SK-N-SH (cell line): Measurements from ENCODE around the gene CREB3L1. TPM values are rescaled to one million over a fixed set of nuclear protein-coding genes. Genes with fewer than 3 reads are reported as not detected.

ENCODE experiments used
- CTCF ChIA-PET: fragments of 300-600, 350-600 bp; formaldehyde crosslinking; extraction: SDS; loops from one replicate; lab custom pipeline; 2021; lab: Yijun Ruan, JAX
- POLR2A ChIA-PET: fragments of 350-600 bp; sonication (Branson Sonifier 250); formaldehyde crosslinking; extraction: SDS; loops from one replicate; lab custom pipeline; 2020; ENCODE audit warnings: antibody characterized with exemption, inconsistent platforms; lab: Yijun Ruan, JAX
- DNase-seq: peaks from one replicate; pipeline ENCODE4 v3.0.0; 2012
- H2AFZ ChIP-seq: fragments of 200-600 bp; sonication (generic); 2 replicates; pipeline ENCODE4 v1.8.1; 2016; ENCODE audit warnings: antibody characterized with exemption, mild to moderate bottlenecking, low read depth
- H3F3A ChIP-seq: fragments of 200-600 bp; sonication (generic); replicated peaks from 2 replicates; pipeline ENCODE3; 2016; ENCODE audit warnings: antibody characterized with exemption, mild to moderate bottlenecking; ENCODE audit not compliant: insufficient read depth
- H3K27ac ChIP-seq, 2 experiments: fragments of 200-500 bp in 1 of 2; fragments of 200-600 bp in 1 of 2; sonication (Bioruptor generic) in 1 of 2; sonication (generic), shearing (Covaris generic) in 1 of 2; 2 replicates each; pipeline versions ENCODE4 v1.5.1 to v1.6.1; 2014 to 2016; ENCODE audit warnings: low read depth in 2 of 2, inconsistent platforms in 1 of 2, low read length in 1 of 2, mild to moderate bottlenecking in 1 of 2, mixed read lengths in 1 of 2
- H3K27me3 ChIP-seq: fragments of 200-600 bp; sonication (generic), shearing (Covaris generic); 2 replicates; pipeline ENCODE4 v1.6.1; 2016; ENCODE audit warnings: mixed run types; ENCODE audit not compliant: insufficient read depth
- H3K36me3 ChIP-seq, 2 experiments: fragments of 200-500 bp in 1 of 2; fragments of 200-600 bp in 1 of 2; sonication (Bioruptor generic) in 1 of 2; sonication (generic) in 1 of 2; replicated peaks in 1 of 2; 2 replicates each; pipeline versions ENCODE3 to v1.5.1; 2014 to 2016; ENCODE audit warnings: low read length in 1 of 2, mild to moderate bottlenecking in 1 of 2; ENCODE audit not compliant: insufficient read depth in 2 of 2, control insufficient read depth in 1 of 2
- H3K4me1 ChIP-seq, 2 experiments: fragments of 200-500 bp in 1 of 2; fragments of 200-600 bp in 1 of 2; sonication (Bioruptor generic) in 1 of 2; sonication (generic), shearing (Covaris generic) in 1 of 2; 2 replicates each; pipeline versions ENCODE4 v1.5.1 to v1.6.1; 2014 to 2016; ENCODE audit warnings: low read depth in 1 of 2, low read length in 1 of 2, mixed run types in 1 of 2; ENCODE audit not compliant: insufficient read depth in 2 of 2, control insufficient read depth in 1 of 2
- H3K4me2 ChIP-seq: fragments of 200-600 bp; sonication (generic), shearing (Covaris generic); 2 replicates; pipeline ENCODE4 v1.6.1; 2017; ENCODE audit warnings: mixed run types
- H3K4me3 ChIP-seq, 2 experiments: fragments of 200-500 bp in 1 of 2; fragments of 200-600 bp in 1 of 2; sonication (Bioruptor generic) in 1 of 2; sonication (generic), shearing (Covaris generic) in 1 of 2; 2 replicates each; pipeline versions ENCODE4 v1.5.1 to v1.8.1; 2014 to 2016; ENCODE audit warnings: low read depth in 2 of 2, inconsistent platforms in 1 of 2, low read length in 1 of 2, mild to moderate bottlenecking in 1 of 2, mixed read lengths in 1 of 2, moderate library complexity in 1 of 2
- H3K79me2 ChIP-seq: fragments of 200-600 bp; sonication (generic); 2 replicates; pipeline ENCODE4 v1.8.1; 2017; ENCODE audit warnings: mild to moderate bottlenecking; ENCODE audit not compliant: insufficient read depth
- H3K9ac ChIP-seq: fragments of 200-600 bp; sonication (generic); 2 replicates; pipeline ENCODE4 v1.6.1; 2017; ENCODE audit warnings: mixed run types
- H3K9me2 ChIP-seq: fragments of 200-600 bp; sonication (generic); 2 replicates; pipeline ENCODE4 v1.6.1; 2017; ENCODE audit warnings: mixed run types
- H3K9me3 ChIP-seq: fragments of 200-600 bp; sonication (generic); 2 replicates; pipeline ENCODE4 v1.6.1; 2017; ENCODE audit warnings: mixed run types, mild to moderate bottlenecking, moderate library complexity
- H4K20me1 ChIP-seq: fragments of 200-600 bp; sonication (generic); 2 replicates; pipeline ENCODE4 v1.6.1; 2017; ENCODE audit warnings: mild to moderate bottlenecking, mixed run types; ENCODE audit not compliant: insufficient read depth
- EZH2phosphoT487 ChIP-seq: fragments of 200-600 bp; sonication (generic); IDR thresholded peaks from 2 replicates; pipeline ENCODE4 v1.6.1; 2017; ENCODE audit warnings: low read depth, mixed run types, mild to moderate bottlenecking, antibody characterized with exemption, moderate library complexity, borderline replicate concordance
- FOXM1 ChIP-seq: IDR thresholded peaks from 2 replicates; pipeline ENCODE4 v1.4.0; 2012; ENCODE audit warnings: low read depth, mild to moderate bottlenecking
- GABPA ChIP-seq: IDR thresholded peaks from 2 replicates; pipeline ENCODE4 v1.4.0; 2012; ENCODE audit warnings: low read depth, mild to moderate bottlenecking
- IRF3 ChIP-seq: fragments of 150-350 bp; IDR thresholded peaks from 2 replicates; pipeline ENCODE4 v1.6.1; 2016; ENCODE audit warnings: mild to moderate bottlenecking, low read depth, low read length
- JUND ChIP-seq: IDR thresholded peaks from 2 replicates; pipeline ENCODE4 v1.4.0; 2012
- MEF2A ChIP-seq: IDR thresholded peaks from 2 replicates; pipeline ENCODE4 v1.4.0; 2012; ENCODE audit warnings: low read depth, borderline replicate concordance
- MXI1 ChIP-seq: IDR thresholded peaks from 2 replicates; pipeline ENCODE4 v1.6.1; 2012; ENCODE audit warnings: mild to moderate bottlenecking, low read depth, low read length, improper control_type of control experiment
- NFIC ChIP-seq: IDR thresholded peaks from 2 replicates; pipeline ENCODE4 v1.4.0; 2012; ENCODE audit warnings: borderline replicate concordance
- NRF1 ChIP-seq: IDR thresholded peaks from 2 replicates; pipeline ENCODE4 v1.6.1; 2012; ENCODE audit warnings: low read depth, mild to moderate bottlenecking, low read length
- PBX3 ChIP-seq: IDR thresholded peaks from 2 replicates; pipeline ENCODE4; 2012
- POLR2AphosphoS5 ChIP-seq: IDR thresholded peaks from 2 replicates; pipeline ENCODE4 v1.6.1; 2012; ENCODE audit warnings: low read depth, low read length
- RAD21 ChIP-seq: IDR thresholded peaks from 2 replicates; pipeline ENCODE4 v1.6.1; 2012; ENCODE audit warnings: mild to moderate bottlenecking, low read length
- REST ChIP-seq: IDR thresholded peaks from 2 replicates; pipeline ENCODE4 v1.6.1; 2012; ENCODE audit warnings: mild to moderate bottlenecking, low read depth, low read length, moderate library complexity
- RXRA ChIP-seq: IDR thresholded peaks from 2 replicates; pipeline ENCODE4 v1.4.0; 2012; ENCODE audit warnings: low read depth, mild to moderate bottlenecking, borderline replicate concordance
- SMC3 ChIP-seq: IDR thresholded peaks from 2 replicates; pipeline ENCODE4 v1.6.1; 2012; ENCODE audit warnings: low read depth, low read length, improper control_type of control experiment
- TAF1 ChIP-seq: IDR thresholded peaks from 2 replicates; pipeline ENCODE4 v1.6.1; 2012; ENCODE audit warnings: low read depth, mild to moderate bottlenecking, low read length, moderate library complexity, borderline replicate concordance
- TEAD4 ChIP-seq: IDR thresholded peaks from 2 replicates; pipeline ENCODE4 v1.4.0; 2012; ENCODE audit warnings: mild to moderate bottlenecking, borderline replicate concordance; ENCODE audit not compliant: insufficient read depth
- WGBS: methylation state at CpG from one replicate; pipeline ENCODE4 v1.1.6; 2017; ENCODE audit warnings: low lambda C conversion rate; 5-methylcytosine and 5-hydroxymethylcytosine counted together
- polyA plus RNA-seq, 3 experiments: library from polyadenylated mRNA; depleted of rRNA; stranded (reverse); fragments of >200 nt; gene quantifications; 2 replicates each; pipeline ENCODE4 v1.2.3, GENCODE V29; 2012

Gene CREB3L1
- polyA plus RNA-seq, 1 of the 3 experiments (the other 2 are of a cell fraction): 14.0 TPM

- Histone ChIP-seq H3K79me2 (no peaks in the 10 kb centered on the region), H2AFZ (no peak overlapping the region), H3K4me1 (no peaks in the 10 kb centered on the region), H3K27ac (no peak overlapping the region), H3K9me3 (no peaks in the 10 kb centered on the region), H4K20me1 (no peaks in the 10 kb centered on the region), H3K36me3 (no peaks in the 10 kb centered on the region), H3K9me2 (no peaks in the 10 kb centered on the region), H3K9ac (no peak overlapping the region), H3K4me3 (no peak overlapping the region), H3F3A (no peaks in the 10 kb centered on the region), H3K27me3 (no peaks in the 10 kb centered on the region), H3K4me2 (no peak overlapping the region)
- DNase-seq: no peak
- POLR2A ChIA-PET: no interaction called here
- no peak for TF ChIP-seq EZH2phosphoT487
- TF ChIP-seq MEF2A: no peak
- no peak for TF ChIP-seq NFIC
- no peak for TF ChIP-seq GABPA
- no peak for TF ChIP-seq TAF1
- WGBS: 71% methylated on average over 7 of the region's 7 CpGs
- CTCF ChIA-PET: interaction anchor here (1.6 kb wide), 1 partner anchor 27 kb away, joined by 3 read pairs; no protein-coding TSS in a partner anchor
Measured at GRCh38 chr11:46265764-46266163, 11.7 kb upstream of the CREB3L1 start.

- Histone ChIP-seq H3K9ac (no peak overlapping the region), H3K4me1 (peaks cover 5 to 15% of the 10 kb centered on the region in 2 experiments; a peak in 2 of 4 replicates), H3K27ac (no peak overlapping the region), H3K9me3 (no peaks in the 10 kb centered on the region), H3K27me3 (no peaks in the 10 kb centered on the region), H3K79me2 (no peaks in the 10 kb centered on the region), H3K4me2 (no peak overlapping the region), H3K9me2 (no peaks in the 10 kb centered on the region), H2AFZ (no peak overlapping the region), H3F3A (peaks cover 9% of the 10 kb centered on the region), H3K36me3 (no peaks in the 10 kb centered on the region), H4K20me1 (no peaks in the 10 kb centered on the region), H3K4me3 (no peak overlapping the region)
- DNase-seq: no peak
- POLR2A ChIA-PET: no interaction called here
- CTCF ChIA-PET: interaction anchor here (1.3 kb wide), 1 partner anchor 28 kb away, joined by 3 read pairs; no protein-coding TSS in a partner anchor
- TF ChIP-seq TEAD4: no peak
- no peak for TF ChIP-seq GABPA
- no peak for TF ChIP-seq RXRA
- no peak for TF ChIP-seq IRF3
- no peak for TF ChIP-seq MXI1
Measured at GRCh38 chr11:46267930-46268329, 9.5 kb upstream of the CREB3L1 start.

- H3K4me2 ChIP-seq: no peak overlapping the region
- CTCF ChIA-PET: interaction anchor here (1.0 to 2.9 kb wide), 2 partner anchors 31 to 38 kb away, joined by 3 to 10 read pairs; no protein-coding TSS in a partner anchor
- 90% methylated on average over 4 of the region's 5 CpGs for WGBS
- no peak overlapping the region for H3K4me3 ChIP-seq
- no peaks in the 10 kb centered on the region for H3K9me2 ChIP-seq
- H3K27me3 ChIP-seq: no peaks in the 10 kb centered on the region
- POLR2A ChIA-PET: no interaction called here
- H3K79me2 ChIP-seq: no peaks in the 10 kb centered on the region
- H4K20me1 ChIP-seq: no peaks in the 10 kb centered on the region
- H3K27ac ChIP-seq: no peak overlapping the region
- no peak for DNase-seq
- H2AFZ ChIP-seq: no peak overlapping the region
- H3K36me3 ChIP-seq: no peaks in the 10 kb centered on the region
- H3K9me3 ChIP-seq: no peaks in the 10 kb centered on the region
- H3K4me1 ChIP-seq: peaks cover 5 to 26% of the 10 kb centered on the region in 2 experiments; a peak in 2 of 4 replicates
- peaks cover 18% of the 10 kb centered on the region for H3F3A ChIP-seq
- no peak overlapping the region for H3K9ac ChIP-seq
- no peak for TF ChIP-seq PBX3
- TF ChIP-seq FOXM1: no peak
- no peak for TF ChIP-seq EZH2phosphoT487
- no peak for TF ChIP-seq POLR2AphosphoS5
- no peak for TF ChIP-seq NRF1
- TF ChIP-seq JUND: no peak
- no peak for TF ChIP-seq SMC3
- TF ChIP-seq REST: no peak
- no peak for TF ChIP-seq RAD21
- no peak for TF ChIP-seq MEF2A
Measured at GRCh38 chr11:46270684-46271083, 6.8 kb upstream of the CREB3L1 start.
